GM18868 (cell line): ENCODE measurements around the gene ACTL6B.

Source experiments
- ATAC-seq: cut with Tn5 transposase; IDR thresholded peaks from one replicate; pipeline ENCODE4 v1.9.1; 2021; ENCODE audit warnings: mild to moderate bottlenecking, moderate library complexity; ENCODE audit not compliant: unreplicated experiment

The ACTL6B gene

DNA sequence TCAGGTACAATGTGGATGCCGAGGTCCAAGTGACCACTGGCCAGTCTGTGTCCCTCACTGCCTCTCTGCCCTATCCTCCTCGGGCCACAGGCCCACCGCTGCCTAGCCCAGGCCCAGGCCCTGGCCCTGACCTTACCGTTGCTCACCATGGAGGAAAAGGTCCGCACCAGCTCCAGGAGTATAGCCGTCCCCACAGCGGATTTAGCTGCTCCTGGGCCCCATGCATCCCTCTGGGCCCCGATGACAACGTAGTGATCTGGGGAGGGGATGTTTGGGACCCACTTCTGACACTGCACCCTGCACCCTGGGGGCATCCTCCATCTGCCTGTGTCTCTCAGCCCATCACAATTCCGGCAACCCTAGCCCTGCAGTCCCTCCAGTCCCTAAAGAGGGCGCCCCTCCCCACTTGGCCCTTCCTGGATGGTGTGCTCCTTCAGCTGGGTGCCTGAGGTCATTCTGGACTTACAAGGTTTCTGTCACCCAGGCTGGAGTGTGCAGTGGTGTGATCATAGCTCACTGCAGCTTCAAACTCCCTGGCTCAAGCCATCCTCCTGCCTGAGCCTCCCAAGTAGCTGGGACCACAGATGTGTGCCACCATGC, 27.0 kb downstream of the ACTL6B start:
- no peak for ATAC-seq

DNA sequence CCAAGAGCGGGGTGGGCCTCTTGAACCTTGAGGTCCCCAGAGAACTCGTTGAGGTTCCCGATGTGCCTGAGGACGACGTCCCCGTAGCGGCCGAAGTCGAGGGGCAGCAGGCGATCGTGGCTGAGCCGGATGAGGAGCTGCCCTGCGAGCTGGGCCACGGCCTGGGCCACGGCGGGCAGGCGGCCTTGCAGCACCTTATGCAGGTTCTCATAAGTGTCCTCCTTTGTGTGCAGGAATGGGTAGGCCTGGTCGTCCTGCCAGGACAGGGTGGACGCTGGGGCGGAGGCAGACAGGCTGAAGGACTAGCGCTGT, 29.1 kb downstream of the ACTL6B start:
- no peak for ATAC-seq

DNA sequence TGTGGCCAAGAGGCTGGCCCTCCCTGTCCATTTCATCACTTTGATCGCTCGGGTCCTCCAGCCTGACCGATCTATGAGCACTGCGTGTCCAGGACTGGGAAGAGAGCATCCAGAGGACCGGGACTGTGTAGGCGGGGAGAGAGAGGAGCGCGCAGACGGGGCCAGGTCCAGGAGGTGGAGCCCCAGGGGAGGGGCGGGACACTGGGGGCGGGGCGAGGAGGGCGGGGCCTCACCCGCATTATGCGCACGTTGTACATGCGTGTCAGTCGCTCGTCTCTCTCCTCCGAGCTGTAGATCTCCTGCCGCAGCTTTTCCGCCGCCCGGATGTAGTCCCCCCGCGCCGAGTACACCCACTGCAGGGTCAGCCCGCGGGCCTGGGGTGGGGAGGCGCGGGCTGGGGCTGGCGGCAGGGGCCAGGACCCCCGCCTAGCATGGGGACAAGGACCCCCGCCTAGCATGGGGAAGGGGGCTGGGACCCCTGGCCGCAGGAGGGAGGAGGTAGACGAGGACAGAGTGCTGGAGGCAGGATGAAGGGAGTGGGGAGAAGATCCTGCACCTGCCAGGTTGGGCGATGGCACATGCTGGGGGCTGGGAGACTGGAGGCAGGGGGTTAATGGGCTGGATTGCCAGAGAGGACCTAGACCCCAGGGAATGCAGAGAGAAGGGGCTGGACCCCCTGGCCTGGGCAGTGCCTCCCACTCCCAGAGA, 29.6 kb downstream of the ACTL6B start:
- ATAC-seq, result peak; percentile 82

DNA sequence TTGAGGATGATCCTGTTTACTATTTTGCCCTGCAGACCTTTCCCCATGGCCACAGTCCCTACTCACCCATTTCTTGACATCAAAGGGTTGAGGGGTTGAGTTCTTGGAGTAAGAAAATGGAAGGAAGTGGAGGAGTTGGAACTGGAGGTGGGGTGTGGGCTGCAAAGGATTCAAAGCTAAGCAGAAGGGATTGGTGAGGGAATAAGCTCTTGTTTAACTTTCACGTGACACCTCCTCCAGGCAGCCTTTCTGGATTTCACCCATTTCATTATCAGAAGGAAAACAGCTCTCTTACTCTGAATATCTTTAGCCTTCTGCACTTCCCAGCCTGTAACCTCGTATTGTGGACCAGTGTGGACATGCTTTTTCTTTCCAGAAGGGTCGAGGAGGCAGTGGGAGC, 30.2 kb downstream of the ACTL6B start:
- ATAC-seq, result no peak

DNA sequence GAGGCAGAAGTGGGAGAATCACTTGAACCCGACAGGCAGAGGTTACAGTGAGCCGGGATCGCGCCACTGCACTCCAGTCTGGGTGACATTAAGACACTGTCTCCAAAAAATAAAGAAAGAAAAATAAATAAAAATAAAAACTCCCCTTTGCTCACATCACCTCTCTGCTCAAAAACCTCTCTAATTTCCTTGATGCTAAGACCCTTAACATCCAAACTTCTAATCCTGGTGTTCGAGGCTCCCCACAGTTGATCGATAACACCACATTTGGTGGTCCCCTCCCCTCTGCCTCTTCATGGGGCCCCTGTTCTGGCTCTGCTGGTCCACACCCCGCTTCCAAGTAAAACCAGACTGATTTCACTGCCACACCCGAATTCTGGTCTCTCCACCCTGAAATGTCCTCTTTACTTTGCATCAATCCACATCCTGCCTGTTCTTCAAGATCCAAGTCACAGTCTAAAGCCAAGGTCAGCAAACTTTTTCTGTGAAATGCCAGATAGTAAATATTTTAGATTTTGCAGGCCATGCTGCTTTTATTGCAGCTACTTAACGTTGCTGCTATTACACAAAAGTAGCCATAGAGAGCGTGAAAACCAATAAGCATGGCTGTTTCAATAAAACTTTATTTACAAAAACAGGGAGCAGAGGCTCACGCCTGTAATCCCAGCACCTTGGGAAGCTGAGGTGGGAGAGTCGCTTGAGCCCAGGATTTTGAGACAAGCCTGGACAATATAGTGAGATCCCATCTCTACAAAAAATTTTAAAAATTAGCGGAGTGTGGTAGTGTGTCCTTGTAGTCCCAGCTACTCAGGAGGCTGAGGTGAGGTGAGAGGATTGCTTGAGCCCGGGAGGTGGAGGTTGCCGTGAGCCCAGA, 32.1 kb downstream of the ACTL6B start:
- ATAC-seq, result no peak

DNA sequence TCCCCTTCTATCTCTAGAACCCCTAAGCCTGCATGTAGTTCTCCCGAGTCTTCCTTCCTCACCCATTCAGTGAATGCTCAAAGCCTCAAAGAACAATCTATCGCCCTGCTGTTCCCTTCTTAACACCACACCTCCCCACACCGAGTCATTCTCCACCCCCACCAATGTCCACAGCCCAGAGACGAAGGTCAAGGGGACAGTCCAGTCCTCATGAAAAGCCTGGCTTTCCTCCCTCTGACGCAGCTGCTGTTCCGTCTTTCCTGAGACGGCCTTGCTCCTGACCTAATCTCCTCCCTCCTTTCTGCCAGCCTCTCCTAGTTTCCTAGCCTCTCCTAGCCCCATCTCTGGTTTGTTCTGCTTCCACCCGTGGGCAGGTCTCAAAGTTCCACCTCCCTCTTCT, 34.7 kb downstream of the ACTL6B start:
- ATAC-seq, result no peak

DNA sequence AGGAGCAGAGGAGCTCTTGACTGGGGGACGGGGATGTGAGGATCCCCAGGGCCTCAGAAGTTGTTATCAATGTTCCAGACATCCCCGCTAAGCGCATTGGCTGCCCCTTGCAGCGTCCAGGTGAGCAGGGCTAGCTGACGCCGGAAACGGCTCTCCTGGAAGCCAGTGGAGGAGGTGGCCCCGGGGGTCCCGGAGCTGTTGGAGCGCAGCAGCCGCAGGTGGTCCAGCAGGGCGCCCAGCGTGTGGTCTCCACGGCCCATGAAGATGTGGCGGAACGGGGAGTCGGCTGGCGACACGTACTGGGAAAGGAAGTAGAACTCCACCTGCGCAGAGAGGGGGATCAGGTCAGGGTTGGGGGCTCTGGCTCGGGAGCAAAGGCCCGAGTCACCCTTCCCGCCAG, 35.4 kb downstream of the ACTL6B start:
- no peak for ATAC-seq

DNA sequence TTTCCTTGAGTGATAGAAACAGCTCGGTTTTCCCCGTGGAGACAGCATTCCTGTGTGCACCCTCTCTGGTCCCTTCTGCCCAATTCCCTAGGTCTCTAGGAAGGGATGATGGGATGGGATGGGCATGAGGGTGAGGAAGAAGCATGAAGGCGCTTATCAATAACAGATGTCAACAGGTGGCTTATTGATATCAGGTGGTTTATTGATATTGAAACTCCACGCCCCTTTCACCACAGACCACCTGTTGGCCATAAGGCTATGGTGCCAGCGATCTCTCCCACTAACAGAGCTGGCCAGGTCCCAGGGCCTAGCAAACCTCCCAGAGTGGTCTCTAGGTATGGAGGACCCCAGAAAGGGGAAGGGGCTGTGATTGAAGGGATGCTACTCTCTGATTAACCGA, 36.0 kb downstream of the ACTL6B start:
- ATAC-seq, result no peak

DNA sequence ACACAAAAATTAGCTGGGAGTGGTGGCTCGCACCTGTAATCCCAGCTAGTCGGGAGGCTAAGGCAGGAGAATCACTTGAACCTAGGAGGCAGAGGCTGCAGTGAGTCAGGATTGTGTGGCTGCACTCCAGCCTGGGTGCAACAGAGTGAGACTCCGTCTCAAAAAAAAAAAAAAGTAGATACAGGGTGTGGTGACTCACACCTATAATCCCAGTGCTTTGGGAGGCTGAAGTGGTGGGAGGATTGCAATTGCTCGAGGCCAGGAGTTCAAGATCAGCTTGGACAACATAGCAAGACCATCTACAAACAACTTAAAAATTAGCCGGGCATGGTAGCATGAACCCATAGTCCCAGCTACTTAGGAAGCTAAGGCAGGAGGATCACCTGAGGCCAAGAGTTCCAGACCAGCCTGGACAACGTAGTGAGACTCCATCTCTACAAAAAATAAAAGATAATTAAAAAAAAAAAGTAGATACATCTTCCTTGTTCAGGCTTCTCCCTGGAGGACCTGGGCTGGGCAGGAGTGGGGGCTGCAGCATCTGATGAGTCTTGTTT, 41.9 kb downstream of the ACTL6B start:
- ATAC-seq, result no peak

DNA sequence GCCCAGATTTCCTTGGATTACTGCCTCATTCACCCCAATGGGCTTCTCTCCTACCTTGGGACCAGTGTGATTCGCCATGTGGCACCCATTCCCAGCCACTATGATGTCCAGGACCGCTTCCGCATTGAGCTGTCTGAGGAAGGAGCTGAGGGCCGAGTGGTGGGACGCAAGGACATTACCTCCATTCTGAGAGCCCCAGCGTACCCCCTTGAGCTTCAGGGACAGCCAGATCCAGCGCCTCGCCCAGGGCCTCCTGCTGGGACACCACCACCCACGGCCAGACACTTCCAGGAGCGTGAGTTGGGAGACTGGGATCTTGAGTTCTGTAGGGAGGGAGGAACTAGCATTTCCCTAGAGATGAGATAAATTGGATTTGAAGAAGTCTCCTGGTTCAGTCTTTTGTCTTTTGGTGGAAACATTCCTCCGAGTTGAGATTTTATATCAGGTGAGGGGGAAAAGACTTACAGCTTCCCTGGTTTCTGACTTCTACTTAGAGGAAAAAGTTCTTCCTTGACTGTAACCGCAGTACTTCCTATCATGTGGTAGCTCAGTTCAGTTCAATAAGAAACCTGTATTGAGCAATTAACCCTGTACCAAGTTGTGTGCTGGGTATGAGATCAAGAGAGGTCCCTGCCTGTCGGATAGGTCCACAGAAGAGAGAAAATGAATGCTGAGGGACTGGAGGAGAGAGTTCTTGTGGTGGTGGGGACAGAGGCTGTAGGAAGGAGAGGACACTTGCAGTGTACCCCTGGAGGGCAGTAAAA, 42.7 kb downstream of the ACTL6B start:
- ATAC-seq, result no peak

DNA sequence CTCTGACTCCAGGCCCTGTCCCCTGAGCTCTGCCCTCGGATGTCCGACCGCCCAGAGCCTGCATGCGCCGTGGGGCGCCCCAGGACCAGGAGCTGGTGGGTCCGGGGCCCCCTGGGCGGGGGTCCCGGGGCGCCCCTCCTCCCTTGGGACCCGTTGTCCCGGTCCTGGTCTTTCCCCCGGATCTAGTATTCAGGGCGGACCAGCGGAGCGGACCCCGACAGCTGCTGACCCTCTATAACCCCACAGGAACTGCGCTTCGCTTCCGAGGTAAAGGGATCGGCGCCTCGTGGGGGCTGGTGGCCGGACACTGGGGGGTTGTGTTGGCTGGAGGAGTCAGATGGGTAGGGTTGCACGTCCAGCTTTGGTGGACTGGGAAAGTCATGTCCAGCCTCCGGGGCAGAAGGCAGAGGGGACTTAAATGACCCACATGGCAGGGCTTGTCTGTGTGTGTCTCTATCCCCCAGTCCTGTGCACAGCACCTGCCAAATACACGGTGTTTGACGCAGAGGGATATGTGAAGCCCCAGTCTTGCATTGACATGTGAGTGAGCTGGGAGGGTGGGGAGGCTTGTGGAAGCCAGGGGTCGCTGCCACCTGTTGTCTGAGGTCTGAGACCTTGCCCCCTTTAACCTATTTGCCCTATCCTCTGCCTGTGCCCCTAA, 43.4 kb downstream of the ACTL6B start:
- no peak for ATAC-seq

DNA sequence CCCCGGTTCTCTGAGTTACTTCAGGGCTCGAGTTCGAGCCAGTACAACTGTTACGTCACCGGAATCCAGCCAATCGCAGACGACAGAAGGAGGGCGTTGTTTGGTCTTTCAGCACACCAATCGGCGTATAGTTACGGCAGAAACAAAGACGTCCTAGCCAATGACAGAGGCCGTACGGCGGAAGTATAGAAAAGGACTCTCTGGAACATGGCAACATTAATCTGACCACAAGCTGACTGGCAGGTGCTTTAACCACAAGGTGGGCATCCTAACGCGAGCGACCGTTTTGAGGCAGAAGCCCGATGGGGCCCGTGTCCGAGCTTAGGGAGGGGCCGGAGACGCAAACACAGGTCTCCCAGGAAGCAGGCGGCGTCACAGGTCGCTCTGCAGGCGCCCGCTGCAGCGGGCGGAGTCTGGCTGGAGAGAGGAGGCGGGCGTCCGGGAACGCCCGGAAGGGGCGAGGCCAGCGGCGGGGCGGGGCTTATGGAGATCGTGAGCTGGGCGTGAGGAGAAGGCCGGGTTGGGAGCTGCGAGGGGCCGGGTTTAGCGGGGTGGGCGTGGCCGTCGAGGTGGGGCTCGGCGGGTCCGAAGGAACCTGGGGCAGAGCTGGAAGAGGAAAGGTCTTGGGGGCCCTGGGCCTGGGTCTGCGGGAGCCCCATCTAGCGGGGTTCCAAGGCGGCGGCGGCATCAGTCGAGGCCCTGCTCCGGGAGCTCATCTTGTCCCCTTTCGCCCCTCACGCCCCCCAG, 44.1 kb downstream of the ACTL6B start, which contains the start of gene MOSPD3:
TSS of gene MOSPD3 (plus strand) at position 558 of the 747 bp plus-strand sequence. CDS start 252 bp downstream, outside the sequence.
- peak; percentile 89 for ATAC-seq

DNA sequence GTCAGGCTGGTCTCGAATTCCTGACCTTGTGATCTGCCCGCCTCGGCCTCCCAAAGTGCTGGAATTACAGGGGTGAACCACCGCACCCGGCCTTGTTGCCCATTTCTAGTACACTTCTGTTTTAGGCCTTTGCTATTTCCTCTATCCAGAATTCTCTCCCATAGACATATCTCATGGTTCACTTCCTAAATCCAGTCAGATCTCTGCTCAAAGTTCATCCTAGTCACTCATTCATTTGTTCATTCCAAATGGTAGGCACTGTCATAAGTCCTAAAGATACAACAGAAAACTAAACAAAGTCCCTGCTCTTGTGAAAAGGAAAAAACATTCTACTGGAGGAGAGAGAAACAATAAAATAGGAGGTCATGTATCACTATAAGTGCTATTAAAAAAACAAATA, 46.3 kb downstream of the ACTL6B start:
- ATAC-seq, result no peak

DNA sequence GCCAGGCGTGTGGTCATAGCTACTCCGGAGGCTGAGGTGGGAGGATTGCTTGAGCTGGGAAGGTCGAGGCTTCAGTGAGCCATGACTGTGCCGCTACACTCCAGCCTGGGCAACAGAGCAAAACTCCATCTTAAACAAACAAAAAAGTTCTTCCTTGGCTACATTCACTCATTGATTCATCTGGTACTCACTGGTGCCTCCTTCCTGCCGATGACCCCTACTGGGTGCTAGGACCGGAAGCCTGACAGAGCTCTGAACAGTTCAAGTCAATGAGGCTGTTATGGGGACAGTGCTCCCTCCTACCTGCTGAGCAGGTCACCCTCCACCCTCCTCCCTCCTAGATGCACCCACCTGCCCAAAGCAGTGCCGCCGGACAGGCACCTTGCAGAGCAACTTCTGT, 49.1 kb downstream of the ACTL6B start:
- no peak for ATAC-seq

DNA sequence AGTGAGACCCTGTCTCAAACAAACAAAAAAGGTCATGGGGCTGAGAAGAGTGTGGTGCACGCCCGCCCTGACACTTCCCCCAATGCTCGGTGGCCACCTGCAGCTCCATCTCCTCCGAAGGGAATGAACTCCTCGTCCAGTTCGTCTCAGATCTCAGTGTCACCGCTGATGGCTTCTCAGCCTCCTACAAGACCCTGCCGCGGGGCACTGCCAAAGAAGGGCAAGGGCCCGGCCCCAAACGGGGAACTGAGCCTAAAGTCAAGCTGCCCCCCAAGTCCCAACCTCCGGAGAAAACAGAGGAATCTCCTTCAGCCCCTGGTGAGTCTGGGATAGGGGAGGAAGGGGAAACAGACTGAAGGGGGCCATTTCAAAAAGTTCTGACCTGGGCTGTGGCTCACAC, 49.9 kb downstream of the ACTL6B start:
- no peak for ATAC-seq

DNA sequence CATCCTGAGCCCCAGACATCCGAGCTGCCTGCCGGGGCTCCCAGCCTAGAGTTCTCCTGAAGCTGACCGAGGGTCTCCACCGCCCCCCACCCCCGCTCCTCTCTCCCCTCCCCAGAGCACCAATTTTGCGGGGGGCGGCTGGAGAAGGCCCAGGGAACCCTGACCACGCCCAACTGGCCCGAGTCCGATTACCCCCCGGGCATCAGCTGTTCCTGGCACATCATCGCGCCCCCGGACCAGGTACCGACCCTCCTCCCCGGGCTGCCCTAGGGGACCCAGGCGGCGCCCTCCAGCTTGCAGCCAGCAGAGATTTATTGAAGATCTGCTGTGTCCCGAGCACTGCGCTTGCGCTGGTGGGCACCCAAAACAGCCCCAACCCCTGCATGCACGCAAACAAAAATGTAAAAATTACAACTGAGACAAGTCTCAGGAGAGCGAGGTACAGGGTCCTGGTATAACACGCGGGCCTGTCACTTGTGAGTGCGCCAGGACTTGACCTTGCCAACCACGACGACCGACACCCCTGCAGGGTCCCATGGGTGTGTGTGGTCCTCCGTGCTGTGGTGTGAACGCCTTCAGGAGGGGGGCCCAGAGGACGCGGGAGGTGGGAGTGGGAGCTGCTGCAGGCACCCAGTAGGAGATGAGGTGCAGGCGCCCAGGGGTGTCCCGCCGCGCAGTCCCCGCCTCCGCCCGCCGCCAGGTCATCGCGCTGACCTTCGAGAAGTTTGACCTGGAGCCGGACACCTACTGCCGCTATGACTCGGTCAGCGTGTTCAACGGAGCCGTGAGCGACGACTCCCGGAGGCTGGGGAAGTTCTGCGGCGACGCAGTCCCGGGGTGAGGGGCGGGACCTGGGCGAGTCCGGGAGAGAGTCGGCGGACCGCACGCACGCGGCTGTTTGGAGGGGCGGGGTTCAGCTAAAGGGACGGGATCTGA, 51.0 kb downstream of the ACTL6B start:
- ATAC-seq, result no peak

DNA sequence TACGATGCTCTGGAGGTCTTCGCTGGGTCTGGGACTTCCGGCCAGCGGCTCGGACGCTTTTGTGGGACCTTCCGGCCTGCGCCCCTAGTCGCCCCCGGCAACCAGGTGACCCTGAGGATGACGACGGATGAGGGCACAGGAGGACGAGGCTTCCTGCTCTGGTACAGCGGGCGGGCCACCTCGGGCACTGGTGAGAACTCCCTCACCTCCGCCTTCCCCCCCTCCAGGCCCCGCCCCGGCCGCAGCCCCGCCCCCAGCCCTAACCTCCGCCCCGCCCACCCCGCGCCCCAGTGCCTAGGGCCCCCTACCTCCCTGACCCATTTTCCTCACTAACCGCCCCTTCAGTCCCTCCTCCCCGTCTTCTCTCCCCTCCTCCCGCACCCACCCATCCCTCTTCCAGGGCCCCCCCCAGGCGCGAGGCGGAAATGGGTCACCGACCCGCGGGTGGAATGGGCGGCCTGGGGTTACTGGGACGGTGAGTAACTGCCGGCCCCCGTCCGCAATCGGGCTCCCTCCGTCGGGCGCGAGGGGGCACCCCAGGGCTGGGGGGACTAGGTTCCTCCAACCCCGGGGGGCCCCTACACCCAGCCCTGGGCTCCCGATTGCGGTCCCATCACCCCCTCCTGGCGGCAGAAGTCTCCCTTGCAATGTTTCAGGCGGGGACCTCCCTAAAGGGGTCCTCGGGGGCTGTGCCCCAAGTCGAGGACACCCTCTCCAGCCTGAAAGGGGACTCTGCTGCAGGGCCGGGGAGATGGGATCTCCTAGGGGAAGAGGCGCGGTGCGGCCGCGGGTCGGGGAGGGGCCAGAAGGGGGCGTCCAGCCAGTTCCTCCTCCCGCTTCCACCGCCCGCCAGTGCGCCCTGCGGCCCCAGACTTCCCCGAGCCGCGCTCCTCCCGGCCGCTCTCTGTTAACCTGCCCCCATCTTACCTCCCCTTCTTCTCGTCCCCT, 51.9 kb downstream of the ACTL6B start:
- ATAC-seq, result peak; percentile 53

DNA sequence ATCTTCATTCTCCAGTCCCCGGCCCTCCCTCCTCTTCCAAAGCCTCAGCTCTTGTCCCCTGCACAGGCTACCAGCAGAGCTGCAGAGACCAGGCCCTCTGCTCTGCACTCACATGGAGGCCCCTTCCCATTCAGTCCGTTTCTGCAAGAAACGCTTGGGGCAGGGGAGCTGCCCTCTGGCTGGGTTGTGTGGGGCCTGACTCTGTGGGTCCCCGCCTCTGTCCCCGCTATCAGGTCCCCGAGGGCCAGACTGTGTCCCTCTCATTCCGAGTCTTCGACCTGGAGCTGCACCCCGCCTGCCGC, 52.6 kb downstream of the ACTL6B start:
- no peak for ATAC-seq
